Activated CD8-positive, alpha-beta T cell treated with anti-CD3 and anti-CD28 coated beads for 36 hours (primary cell): ENCODE data around the gene MYO5B. TPM values are rescaled to one million over a fixed set of nuclear protein-coding genes. Genes with fewer than 3 reads are reported as not detected.
A peak's percentile ranks its signal among the peaks of the same experiment; 100 is the strongest.

Experiments
- ATAC-seq: fragments of 200-7000 bp; cut with Tn5 transposase; one replicate; pipeline ENCODE4 v1.10.0; 2021; ENCODE audit warnings: mild to moderate bottlenecking, moderate library complexity
- CTCF ChIA-PET: fragments of 350-600 bp; sonication (Branson Sonifier 250); formaldehyde crosslinking; loops from one replicate; lab custom pipeline; 2021; ENCODE audit warnings: antibody characterized with exemption; lab: Charles Lee
- POLR2A ChIA-PET: fragments of 350-600 bp; sonication (Branson Sonifier 250); formaldehyde crosslinking; loops from one replicate; lab custom pipeline; 2021; ENCODE audit warnings: antibody characterized with exemption; lab: Charles Lee
- DNase-seq: peaks from one replicate; pipeline ENCODE4 v3.0.0-alpha.2; 2020
- H3K27ac Mint-ChIP-seq: one replicate; pipeline ENCODE4 v1.8.0; 2021; ENCODE audit warnings: mild to moderate bottlenecking, mixed read lengths
- H3K27me3 Mint-ChIP-seq: one replicate; pipeline ENCODE4 v1.8.0; 2021; ENCODE audit warnings: mixed read lengths
- H3K36me3 Mint-ChIP-seq: one replicate; pipeline ENCODE4 v1.8.0; 2021; ENCODE audit warnings: low read depth, mixed read lengths
- H3K4me1 Mint-ChIP-seq: one replicate; pipeline ENCODE4 v1.8.0; 2021; ENCODE audit warnings: low read depth, mixed read lengths
- H3K4me3 Mint-ChIP-seq: one replicate; pipeline ENCODE4 v1.8.0; 2021; ENCODE audit warnings: mild to moderate bottlenecking, moderate library complexity, mixed read lengths
- H3K9me3 Mint-ChIP-seq: one replicate; pipeline ENCODE4 v1.8.0; 2021; ENCODE audit warnings: mixed read lengths
- CTCF ChIP-seq: fragments of 200-600 bp; IDR thresholded peaks from one replicate; pipeline ENCODE4 v1.8.0; 2022; ENCODE audit warnings: antibody characterized with exemption, mild to moderate bottlenecking
- intact Hi-C: fragments of 100-400 bp; cut with micrococcal nuclease; formaldehyde crosslinking; loops from one replicate; pipeline ENCODE4 v1.10.0; 2022
- total RNA-seq, 2 experiments: library from RNA; stranded (reverse); gene quantifications; one replicate each; pipeline ENCODE4 v1.2.3, GENCODE V29; 2021

MYO5B gene
- total RNA-seq, 2 experiments from 2014 or later = 0.09 TPM; not detected in 1

DNA sequence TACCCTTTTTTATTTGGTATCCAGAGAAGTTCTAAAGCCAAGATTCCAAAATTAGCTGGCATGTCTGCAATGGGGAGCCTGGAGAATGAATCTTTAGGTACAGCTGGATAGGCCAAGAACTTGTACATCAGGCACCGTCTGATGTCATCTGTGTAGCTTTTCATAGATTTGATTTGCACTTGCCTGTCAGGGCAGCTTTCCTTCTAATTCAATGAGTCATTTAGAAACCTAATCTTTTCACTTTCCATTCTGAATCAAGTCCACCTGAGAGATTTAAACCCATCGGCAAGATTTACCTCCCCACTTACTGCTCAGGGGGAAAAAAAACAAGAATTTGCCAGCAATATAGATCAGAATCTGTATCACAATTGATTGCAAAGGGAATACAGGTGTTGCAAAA is 320.7 kb downstream of the MYO5B start:
- Mint-ChIP-seq H3K4me3 (no peak overlapping the region), H3K27ac (no peak overlapping the region), H3K4me1 (peaks cover 7% of the 10 kb centered on the region), H3K36me3 (no peaks in the 10 kb centered on the region), H3K27me3 (peaks cover 12% of the 10 kb centered on the region), H3K9me3 (no peaks in the 10 kb centered on the region)
- ChIA-PET CTCF (interaction anchor here (1.3 kb wide), 1 partner anchor 314 kb away, joined by 3 read pairs; no protein-coding TSS in a partner anchor), POLR2A (no interaction called here)
- DNase-seq (no peak), ATAC-seq (peak; percentile 47)
- no peak for TF ChIP-seq CTCF
- intact Hi-C loops = no loop called here

DNA sequence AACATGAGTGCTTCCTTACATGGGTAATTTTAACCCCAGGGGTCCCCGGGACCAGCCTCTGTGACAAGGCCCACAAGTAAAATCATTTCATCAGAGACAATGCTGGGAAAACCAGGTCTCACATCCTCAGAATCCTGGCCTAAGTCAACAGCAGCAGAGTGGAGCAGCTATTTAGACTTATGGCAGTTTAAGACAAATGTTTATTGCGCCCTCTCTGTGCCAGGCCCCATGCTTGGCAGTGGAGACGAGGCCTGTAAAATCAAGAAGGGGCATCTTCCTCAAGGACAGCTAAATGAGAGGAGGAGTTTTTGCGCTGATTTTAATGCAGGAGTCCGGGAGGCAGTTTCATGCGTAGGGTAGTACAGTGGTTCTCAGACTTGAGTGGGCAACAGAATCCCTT is 325.6 kb downstream of the MYO5B start:
- Mint-ChIP-seq H3K4me3 (no peak overlapping the region), H3K27ac (no peak overlapping the region), H3K36me3 (no peaks in the 10 kb centered on the region), H3K9me3 (no peaks in the 10 kb centered on the region), H3K27me3 (no peaks in the 10 kb centered on the region), H3K4me1 (peaks cover 6% of the 10 kb centered on the region)
- POLR2A ChIA-PET = no interaction called here
- intact Hi-C loops = no loop called here
- ATAC-seq (no peak), DNase-seq (no peak)
- CTCF ChIA-PET = interaction anchor here (1.4 kb wide), 1 partner anchor 9 kb away, joined by 6 read pairs; no protein-coding TSS in a partner anchor
- no peak for TF ChIP-seq CTCF

GRCh38 chr18:49866680-49867079 is 328.3 kb downstream of the MYO5B start:
- Mint-ChIP-seq H3K4me3 (no peak overlapping the region), H3K27ac (no peak overlapping the region), H3K36me3 (no peaks in the 10 kb centered on the region), H3K27me3 (no peaks in the 10 kb centered on the region), H3K9me3 (no peaks in the 10 kb centered on the region), H3K4me1 (no peaks in the 10 kb centered on the region)
- no peak for DNase-seq
- TF ChIP-seq CTCF = no peak
- intact Hi-C loops = no loop called here
- no peak for ATAC-seq
- CTCF ChIA-PET = interaction anchor here (1.3 kb wide), 1 partner anchor 9 kb away, joined by 5 read pairs; no protein-coding TSS in a partner anchor
- POLR2A ChIA-PET = no interaction called here

GRCh38 chr18:49865401-49865800 is 329.5 kb downstream of the MYO5B start:
- CTCF ChIA-PET = no interaction called here
- intact Hi-C loops = no loop called here

More at GRCh38 chr18:49865401-49865800, 329.5 kb downstream of the MYO5B start:
- Mint-ChIP-seq H3K27me3 (no peaks in the 10 kb centered on the region), H3K4me3 (no peak overlapping the region), H3K27ac (no peak overlapping the region), H3K36me3 (no peaks in the 10 kb centered on the region), H3K9me3 (no peaks in the 10 kb centered on the region), H3K4me1 (no peaks in the 10 kb centered on the region)
- ATAC-seq (peak; percentile 20), DNase-seq (no peak)
- POLR2A ChIA-PET = no interaction called here
- TF ChIP-seq CTCF = no peak
